Daoy (cell line): ENCODE data around the gene IFFO2. TPM values are rescaled to one million over a fixed set of nuclear protein-coding genes. Genes with fewer than 3 reads are reported as not detected.

Source experiments
- DNase-seq: peaks from one replicate; pipeline ENCODE4 v3.0.0-alpha.2; 2015; ENCODE audit warnings: low read depth
- total RNA-seq: library from RNA; depleted of rRNA; stranded (reverse); fragments of >200 nt; shearing (Covaris generic); gene quantifications from 2 replicates; pipeline ENCODE4 v1.2.3, GENCODE V29; 2014

The IFFO2 gene
- total RNA-seq, 1 experiment from 2014 or later: 34.1 TPM

DNA sequence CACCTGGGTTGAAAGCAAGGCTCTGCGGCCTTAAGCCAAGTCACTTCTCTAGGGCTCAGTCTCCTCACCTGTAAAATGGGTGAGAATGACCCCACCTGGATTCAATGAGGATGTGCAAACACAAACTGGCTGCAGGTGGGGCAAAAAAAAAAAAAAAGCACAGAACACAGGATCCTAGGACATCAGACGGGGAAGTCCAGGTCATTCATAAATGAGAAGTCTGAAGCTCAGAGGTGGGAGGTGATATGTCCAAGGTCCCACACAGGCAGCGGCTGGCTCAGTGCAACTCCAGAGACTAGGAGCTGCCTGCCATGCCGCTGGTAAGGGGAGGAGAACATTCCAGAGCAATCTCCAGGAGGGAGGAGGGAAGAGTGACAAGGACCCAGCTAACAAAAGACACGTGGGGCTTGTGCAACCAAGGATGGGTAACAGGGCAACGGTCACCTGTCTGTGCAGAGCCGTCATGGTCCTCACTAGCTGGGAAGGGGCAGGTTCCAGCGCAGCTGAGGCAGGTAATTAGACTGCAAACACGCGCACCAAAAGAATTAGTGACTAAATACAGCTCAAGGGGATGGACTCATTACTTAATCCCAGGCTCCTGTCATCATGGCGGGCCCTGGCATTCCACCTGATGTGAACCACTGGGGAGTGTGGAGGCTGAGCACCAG, 19.5 kb downstream of the IFFO2 start:
- DNase-seq: no peak

DNA sequence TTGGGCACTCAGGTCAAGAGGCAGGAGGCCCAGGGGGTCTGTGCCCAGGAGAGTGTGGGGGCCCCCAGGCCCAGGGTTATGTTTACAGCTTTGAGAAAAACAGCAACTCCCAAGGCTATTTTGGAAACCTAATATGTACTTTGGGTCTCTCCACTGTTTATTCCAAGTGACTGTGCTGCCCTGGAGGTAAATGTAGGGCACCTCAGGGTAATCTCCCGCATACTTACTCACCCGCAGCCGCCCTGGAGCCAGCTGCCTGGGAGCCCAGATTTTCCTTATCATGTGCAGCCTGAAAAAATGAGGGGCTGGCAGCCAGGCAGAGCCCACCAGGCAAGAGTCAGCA, 20.0 kb downstream of the IFFO2 start:
- DNase-seq: no peak

DNA sequence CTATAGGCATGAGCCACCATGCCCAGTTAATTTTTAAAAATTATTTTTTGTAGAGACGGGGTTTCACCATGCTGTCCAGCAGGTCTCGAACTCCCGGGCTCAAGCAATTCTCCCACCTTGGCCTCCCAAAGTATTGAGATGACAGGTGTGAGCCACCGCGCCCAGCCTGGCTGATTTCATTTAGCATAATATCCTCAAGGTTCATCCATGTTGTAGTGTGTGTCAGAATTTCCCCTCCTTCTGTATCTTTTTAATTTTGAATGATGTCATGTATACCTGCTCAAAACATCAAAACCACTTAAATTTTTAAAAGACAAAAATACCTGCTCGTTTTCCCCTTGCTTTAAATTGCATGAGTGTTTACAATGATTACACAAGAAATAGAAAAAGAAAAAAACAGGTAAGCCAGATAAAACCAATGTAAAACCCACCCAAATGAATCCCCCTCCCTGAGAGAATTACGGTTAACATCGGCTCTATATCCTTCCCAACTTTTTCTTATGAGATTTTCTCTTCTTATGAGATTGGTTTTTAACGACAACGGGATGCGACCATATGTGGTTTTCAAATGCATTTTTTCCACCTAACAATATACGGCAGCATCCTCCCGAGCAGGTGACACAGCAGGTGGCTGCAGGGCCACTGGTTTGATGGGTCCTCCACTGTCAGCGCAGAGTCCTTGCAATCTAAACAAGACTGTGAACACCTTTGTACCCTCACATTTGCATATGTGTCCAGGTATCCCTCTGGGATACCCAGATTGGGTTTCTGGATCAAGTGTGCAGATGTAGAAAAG, 22.1 kb downstream of the IFFO2 start:
- DNase-seq: no peak

DNA sequence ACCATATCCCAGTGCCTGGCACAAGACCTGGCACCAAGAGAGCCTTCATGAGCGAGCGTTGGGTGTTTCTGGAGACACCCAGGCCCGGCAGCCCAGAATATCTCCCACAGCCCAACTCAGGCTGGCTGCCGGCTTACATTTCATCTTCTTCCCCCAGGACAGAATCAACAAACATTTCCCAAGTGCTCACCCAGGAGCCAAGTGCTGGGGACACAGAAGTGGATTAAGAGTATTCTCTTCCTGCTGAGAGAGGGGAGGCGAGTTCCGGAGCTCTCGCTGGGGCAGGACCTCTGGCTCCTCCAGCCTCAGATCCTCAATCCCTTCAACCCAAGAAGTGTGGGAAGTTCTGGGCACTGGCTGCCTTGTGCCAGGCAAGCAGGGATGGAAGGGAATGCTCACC, 23.6 kb downstream of the IFFO2 start:
- DNase-seq: no peak

DNA sequence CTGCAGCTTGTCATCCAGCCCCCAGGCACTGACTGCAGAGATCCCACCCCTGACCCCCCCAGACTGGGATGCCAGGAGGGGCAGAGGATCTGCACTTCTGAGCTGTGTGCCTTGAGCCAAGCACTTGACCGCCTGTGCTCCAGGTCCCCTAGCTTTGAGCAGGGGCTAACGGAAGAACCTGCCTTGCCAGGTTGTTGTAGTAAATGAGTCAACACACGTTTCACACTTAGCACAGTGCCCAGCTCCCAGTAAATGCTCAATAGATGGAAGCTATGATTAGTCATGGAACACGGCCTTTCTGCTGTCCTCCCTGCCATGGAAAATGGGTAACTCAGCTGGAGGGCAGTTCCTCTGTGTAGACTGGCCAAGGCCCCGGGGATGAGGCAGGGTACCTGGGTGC, 24.1 kb downstream of the IFFO2 start:
- DNase-seq: peak; percentile 73

DNA sequence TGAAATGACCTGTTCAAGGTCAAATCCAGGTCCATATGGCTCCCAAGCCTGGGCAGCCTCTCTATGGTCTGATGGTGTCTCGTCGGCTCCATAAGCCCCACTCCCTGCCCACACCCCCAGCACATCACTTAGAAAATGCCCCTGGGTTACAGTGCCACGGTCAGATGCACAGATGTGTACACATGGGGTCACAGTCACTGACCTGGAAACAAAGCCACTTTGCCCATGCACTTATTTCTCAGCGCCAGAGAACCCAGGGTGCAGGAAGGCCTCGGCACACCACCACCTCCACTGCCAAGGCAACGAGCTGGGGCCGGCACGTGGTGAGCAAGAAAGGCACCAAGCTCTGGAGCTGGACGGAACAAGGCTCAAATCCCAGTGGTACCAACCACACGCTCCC, 24.7 kb downstream of the IFFO2 start:
- DNase-seq: no peak

DNA sequence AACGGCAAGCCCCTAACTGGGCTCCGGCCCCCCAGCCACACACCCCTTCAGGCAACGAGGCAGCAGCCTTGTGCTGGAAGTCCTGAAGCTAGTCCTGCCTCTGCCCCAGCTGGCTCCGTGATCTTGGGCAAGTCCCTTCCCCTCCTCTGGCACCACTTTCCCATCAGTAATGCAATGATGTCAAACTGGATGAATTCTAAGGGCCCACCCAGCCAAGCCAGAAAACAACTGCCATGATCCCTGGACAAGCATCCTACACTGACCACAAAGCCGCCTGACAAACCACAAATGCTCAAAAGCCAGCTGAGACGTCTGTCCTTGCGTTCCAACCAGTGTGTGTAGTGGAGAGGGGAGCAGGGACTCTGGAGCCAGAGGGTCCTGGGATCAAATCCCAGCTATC, 26.8 kb downstream of the IFFO2 start:
- peak; percentile 57 for DNase-seq

DNA sequence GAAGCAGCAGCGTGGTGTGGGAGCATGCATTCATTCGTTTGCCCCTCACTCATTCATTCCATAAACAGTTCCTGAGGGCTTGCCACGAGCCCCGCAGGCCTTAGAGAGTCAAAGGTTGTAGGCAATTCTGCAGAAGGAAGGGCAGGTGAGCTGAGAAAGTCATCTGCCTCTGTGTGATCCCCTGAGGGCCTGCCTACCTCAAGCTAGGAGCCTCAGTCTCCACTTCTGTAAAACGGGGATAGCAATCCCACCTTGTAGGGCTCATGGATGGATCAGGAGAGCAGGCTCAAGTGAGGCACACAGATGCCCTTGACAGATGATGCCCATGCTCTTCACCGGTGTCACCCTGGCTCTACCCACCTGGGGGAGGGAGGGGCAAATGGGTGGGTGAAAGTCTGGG, 27.5 kb downstream of the IFFO2 start:
- DNase-seq: no peak

DNA sequence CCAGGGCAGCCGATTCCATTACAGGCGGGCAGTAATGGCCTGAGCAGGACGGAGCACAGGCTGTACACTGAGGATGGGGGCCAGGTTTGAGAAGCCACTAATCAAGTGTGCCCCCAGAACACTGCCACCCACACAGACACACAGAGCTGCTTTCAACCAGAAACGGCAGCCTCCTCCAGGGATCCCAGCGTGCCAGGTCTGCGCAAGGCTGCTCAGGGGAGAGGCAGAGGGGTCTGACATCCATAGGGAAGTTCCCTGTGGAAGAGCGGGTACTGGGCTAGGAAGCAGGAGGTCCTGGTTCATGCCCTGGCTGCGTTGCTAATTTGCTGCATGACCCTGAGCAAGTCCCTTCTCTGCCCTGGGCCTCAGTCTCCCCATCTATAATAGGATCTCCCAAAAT, 28.1 kb downstream of the IFFO2 start:
- no peak for DNase-seq

DNA sequence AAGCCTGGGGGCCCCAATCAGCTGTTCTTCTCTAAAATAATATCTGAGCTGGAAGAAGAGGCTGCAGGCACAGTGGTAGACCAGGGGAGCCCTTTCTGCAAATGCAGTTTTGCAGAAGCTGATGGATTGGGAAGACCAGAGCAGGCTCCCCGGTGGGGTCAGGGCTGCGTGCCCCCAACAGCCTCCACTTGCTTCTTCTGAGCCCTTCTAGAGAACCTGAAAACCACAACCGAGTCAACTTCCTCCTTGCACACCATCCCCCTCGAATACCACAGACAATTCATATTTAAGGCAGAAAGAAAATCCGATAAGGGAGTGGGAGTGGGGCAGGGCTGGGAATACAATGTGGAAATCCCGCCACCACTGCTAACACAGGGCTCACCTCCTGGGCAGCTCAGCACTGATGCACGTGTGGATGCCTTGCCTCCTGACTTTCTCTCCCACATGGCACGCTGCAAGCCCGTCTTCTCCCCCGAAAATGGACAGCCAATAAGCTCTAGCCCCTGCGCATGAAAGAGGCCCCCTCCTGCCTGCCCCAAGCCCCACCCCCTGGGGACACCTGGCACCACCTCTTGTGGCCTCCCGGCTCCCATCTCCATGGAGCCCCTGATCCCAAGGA, 28.7 kb downstream of the IFFO2 start:
- peak; percentile 70 for DNase-seq

DNA sequence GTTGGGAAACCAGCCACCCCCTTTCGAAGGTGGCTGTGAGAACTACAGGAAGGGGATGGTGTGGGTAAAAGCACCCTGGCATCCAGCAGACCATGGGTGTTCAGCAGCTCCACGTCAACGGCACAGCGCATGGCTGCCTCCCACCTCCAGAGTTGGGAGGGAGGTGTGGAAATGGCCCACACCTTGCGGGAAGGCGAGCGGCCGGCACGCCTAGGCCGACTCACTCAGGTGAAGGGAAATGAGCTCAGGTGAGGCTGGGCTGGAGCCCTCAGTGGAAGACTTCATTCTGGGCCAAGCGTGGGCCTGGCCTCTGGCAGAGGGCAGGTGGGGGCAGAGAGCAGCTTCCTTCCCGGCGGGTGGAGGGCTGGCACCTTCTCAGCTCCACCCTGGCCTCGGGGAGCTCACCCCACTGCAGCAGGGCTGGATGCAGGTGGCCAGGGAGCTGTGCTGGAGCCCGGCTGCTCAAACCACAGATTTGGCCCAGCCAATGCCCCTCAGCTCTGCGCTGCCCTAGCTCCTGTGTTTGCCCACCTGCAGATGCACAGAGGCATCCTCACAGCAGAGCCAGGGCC, 29.3 kb downstream of the IFFO2 start:
- DNase-seq: no peak

DNA sequence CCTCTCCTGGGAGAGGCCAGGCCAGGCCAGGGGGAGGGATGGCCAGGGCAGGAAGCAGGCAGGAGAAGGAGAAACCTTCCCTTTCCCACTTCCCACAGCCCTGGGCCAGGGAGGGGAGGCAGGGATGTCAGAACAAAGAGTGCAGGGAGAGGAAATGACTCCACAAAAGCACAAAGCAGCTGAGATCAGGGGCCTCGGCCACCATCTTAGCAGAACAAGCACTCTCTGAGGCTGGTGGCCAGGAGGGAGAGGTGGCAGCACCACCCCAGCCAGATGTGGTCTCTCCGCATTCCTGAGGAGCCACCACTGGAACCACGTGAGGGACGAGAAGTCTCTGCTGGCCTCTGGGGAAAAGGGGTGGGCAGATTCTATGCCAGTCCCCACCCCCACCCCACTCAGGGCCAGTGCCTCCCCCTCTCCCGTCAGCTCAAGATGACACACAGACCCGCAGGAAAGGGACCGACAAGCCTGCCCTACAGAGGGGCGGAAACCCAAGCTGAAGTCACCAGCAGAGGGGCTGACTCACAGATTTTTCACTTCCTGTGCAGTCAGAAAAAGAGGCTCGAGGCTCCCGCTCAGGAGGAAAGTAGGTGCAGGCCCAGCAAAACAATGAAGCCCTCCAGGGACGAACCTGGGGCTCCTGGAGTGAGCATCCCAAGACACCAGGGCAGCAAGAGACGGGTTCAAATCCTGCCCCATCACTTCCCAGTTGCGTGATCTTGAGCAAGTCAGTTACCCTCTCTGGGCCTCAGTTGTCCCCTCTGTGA, 30.0 kb downstream of the IFFO2 start:
- peak; percentile 99 for DNase-seq

DNA sequence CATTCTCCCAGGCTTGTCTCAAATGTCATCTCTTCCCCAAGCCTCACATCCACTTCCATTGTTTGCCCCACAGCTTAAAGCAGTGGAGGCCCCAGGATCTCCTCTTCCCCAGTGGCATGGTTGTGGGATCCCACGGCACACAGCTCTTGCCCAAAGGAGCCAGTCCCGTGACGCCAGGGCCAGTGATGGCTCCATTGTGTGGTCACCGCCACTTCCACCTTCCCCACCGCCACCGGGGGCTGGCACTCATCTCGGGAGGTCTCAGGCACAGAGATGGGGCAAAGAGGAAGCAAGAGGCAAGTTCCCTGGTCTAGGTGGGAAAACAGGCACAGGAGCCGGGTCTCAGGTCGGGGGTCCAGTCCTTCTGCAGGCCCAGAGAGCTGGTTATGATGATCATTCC, 31.2 kb downstream of the IFFO2 start:
- no peak for DNase-seq

DNA sequence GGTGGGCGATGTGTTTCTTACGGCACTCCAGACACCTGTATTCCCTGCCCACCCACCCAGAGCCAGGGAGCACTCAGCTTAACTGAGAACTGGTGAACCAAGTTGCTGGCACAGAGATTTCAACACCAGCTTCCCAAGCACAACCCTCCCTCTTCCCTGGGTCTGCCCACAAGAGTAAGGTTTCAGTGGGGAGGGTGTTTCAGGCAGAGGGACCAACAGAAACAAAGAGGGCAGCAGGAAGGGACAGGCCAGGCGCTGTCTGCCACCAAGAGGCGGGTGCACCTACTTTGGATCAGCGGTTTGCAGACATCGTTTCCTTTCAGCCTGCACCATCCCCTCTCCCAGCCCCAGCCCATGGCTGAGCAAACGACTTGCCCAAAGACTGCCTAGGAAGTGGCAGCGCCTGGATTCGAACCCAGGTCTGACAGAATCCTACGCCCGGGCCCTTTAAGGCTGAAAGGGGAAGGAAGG, 32.2 kb downstream of the IFFO2 start:
- DNase-seq: no peak

DNA sequence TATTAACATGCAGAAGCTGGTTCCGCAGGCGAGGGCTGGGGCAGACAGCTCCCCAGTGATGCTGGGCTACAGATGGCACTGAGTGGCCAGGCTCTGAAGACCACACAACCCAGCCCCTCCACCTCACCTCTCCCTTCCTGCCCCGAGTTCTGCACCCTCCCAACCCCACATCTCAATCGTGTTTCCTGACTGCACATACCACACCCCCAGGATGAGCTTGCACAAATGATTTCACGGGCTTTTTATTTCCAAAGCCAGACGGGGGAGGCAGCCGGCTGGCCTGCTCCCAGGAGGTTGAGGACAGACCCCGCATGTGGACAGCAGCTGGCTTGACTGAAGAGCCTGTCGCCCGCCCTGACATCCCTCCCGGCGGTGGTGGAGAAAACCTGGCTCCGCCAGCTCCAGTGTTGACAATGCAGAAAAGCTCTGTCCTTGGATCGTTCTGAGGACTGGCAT, 32.7 kb downstream of the IFFO2 start:
- DNase-seq: peak; percentile 47

DNA sequence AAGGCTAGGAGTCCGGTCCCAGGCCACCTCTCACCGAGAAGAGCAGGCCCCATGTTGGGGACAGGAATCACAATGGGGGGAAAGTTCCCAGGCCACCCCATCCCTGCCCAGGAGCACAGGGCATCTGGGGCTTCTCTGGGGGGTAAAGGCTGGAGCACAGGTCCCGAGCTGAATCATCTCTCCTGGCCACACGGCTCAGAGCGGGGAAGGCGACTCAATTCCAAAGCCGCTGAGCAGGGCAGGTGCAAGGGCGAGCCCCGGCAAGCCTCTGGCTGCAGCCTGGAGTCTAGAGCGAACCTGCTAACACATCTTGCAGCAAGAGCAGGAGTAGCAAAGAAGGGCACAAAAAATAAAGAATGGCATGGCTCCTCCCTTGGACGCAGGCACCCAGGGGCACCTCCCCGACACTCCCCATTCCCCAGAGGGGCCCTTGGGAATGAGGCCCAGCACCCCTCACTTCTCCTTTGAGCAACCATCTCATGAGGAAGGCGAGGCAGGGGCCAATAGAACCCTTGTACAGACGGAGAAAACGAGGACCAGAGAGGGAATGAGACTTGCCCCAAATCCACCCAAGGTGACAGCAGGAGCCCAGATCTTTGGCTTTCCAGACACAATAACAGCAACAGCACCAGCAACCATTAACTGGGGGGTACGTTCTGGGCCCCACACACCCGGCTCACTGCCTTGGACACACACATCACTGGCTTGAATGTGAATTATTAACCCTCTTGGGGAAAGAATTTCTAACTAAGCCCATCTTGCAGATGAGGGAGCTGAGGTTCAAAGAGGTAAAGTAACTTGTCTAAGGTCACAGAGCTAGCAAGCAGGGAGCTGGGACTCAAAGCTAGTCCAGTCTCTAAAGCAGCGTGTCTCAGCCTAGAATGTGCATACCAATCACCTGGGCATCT, 33.4 kb downstream of the IFFO2 start:
- no peak for DNase-seq

DNA sequence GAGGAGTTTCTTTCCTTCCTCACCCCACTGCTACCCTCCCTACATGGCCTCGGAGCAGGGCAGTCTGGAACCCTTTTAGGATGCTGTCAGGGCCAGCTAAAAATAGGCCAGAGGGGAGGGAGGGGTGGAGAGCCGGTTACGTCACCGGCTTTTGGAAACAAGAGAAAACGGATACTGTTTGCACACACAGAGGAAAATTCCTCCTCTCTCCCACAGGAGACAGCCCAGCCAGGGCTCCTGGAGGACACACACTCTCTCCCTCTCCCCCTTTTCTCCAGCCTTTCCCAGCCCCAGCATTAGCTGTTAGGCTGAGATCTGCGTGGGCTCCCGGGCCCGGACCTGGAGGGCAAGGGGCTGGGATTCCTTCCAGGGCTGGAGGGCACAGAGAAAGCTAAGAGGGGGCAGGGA, 34.2 kb downstream of the IFFO2 start:
- peak; percentile 85 for DNase-seq

DNA sequence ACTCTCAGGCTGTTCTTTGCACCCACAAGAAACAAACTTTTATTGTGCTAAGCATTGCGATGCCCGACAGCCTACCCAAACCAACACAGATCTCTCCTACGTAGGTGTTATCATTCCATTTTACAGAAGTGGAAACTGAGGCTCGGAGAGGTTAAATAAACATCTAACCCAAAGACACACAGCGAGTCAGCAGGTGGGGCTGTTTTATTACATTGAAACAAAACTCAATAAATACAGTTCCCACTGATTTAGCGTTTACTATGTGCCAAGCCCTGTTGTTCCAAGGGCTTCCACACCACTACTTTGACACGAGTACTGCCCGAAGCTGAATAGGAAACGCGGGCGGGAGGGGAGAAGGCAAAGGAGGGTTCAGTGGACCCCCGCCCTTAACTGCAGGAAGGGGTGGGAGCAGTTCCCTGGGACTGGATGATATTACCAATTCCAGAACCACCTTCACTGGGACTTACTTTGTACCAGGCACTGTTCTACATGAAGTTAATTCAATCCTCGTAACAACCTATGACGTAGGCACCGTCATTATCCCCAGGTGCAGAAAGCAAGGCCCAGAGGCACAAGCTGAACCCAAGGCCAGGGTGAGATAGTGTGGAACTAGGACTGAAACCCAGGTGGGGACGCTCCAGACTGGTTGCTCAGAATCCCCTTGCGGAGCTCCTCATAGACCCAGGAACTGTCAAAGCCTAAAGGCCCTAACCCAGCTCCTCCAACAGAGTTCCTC, 34.8 kb downstream of the IFFO2 start:
- no peak for DNase-seq

DNA sequence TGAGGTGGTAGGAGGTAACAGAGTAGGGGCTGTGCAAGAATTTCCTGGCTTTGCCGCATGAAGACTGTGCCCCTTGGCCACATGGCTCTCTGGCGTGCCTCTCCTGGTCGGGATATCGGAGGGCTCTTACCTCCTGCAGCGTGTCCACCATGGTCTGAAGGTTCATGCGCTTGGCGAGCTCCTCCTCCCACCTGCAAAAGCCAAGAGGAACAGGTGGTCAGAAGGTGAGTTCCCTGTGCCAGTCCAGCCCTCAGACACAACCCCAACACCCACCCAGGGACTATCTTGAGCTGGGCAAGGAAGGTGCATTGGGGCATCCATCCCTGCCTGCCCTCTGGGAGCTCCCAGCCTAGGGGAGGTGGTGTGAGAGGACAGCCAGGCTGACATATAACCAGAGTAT, 35.5 kb downstream of the IFFO2 start:
- DNase-seq: no peak

DNA sequence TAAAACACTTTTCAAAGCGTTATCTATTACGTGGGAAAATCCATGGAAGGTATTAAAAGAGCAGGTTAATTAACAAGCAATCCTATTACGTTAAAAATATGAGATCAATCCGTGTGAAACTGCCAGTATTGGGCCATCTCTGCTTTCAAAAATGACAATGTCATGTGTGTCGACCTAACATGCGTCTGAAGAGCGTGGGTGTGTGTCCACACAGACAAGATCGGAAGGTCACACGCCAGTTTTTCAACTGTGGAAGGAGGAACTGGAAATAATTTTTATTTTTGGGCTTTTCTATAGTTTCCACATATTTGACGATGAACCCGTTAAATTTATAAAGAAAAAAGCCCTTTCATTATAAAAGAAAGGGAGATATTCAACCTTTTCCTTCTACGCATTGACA, 36.5 kb downstream of the IFFO2 start:
- no peak for DNase-seq
